Liver (tissue), 3 donors: ENCODE results near the gene AGO1.

Experiments used
- RAD21 ChIP-seq, 2 donors: IDR thresholded peaks; 2 replicates each; pipeline ENCODE4 v1.6.1; 2016; ENCODE audit warnings: antibody characterized with exemption in 2 of 2, mild to moderate bottlenecking in 2 of 2
- TAF1 ChIP-seq: conservative IDR thresholded peaks from 2 replicates; pipeline ENCODE4 v1.6.1; 2016; ENCODE audit warnings: antibody characterized with exemption, mild to moderate bottlenecking
- TF ChIP-seq, protein P1 (sequence below): fragments of 150-350 bp; IDR thresholded peaks from 2 replicates; pipeline ENCODE4 v1.5.1; 2017; ENCODE audit warnings: improper control_type of control experiment, low read depth, low read length; ENCODE audit not compliant: missing input control
- TF ChIP-seq, protein P2 (sequence below): IDR thresholded peaks from 2 replicates; pipeline ENCODE4 v1.6.1; 2016; ENCODE audit warnings: antibody characterized with exemption
- TF ChIP-seq, protein P3 (sequence below): IDR thresholded peaks from 2 replicates; pipeline ENCODE4 v1.6.1; 2016; ENCODE audit warnings: antibody characterized with exemption
- TF ChIP-seq, protein P4 (sequence below): IDR thresholded peaks from 2 replicates; pipeline ENCODE4 v1.6.1; 2016; ENCODE audit warnings: antibody characterized with exemption, mild to moderate bottlenecking
- TF ChIP-seq, protein P5 (sequence below): IDR thresholded peaks from 2 replicates; pipeline ENCODE4 v1.6.1; 2016; ENCODE audit warnings: antibody characterized with exemption
- donor health status: healthy.
- donor health status: healthy.

DNA sequence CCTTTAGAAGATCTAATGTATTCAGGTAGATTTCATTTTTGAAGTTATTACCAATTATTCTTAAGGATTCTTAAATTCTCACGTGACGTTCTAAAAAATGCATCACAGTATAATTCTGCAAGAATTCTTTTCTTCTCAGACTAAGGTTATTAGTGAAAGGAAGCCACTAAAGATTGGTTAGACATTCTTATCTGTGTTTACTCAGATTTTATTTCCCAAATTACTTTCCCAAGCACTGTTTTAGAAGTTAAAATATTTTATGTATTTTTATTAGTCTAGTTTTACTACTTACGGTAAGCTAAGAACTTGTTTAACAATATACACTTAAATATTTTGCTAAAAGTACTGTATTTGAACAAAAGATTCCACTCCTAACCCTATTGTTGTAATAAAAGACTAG lies 76.3 kb downstream of the AGO1 start:
- TF ChIP-seq, protein P1, sequence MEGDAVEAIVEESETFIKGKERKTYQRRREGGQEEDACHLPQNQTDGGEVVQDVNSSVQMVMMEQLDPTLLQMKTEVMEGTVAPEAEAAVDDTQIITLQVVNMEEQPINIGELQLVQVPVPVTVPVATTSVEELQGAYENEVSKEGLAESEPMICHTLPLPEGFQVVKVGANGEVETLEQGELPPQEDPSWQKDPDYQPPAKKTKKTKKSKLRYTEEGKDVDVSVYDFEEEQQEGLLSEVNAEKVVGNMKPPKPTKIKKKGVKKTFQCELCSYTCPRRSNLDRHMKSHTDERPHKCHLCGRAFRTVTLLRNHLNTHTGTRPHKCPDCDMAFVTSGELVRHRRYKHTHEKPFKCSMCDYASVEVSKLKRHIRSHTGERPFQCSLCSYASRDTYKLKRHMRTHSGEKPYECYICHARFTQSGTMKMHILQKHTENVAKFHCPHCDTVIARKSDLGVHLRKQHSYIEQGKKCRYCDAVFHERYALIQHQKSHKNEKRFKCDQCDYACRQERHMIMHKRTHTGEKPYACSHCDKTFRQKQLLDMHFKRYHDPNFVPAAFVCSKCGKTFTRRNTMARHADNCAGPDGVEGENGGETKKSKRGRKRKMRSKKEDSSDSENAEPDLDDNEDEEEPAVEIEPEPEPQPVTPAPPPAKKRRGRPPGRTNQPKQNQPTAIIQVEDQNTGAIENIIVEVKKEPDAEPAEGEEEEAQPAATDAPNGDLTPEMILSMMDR, result no peak
- TF ChIP-seq, protein P2, sequence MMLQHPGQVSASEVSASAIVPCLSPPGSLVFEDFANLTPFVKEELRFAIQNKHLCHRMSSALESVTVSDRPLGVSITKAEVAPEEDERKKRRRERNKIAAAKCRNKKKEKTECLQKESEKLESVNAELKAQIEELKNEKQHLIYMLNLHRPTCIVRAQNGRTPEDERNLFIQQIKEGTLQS, result no peak
- TF ChIP-seq RAD21 (IDR thresholded peaks at IDR 0.05) (no peak), TAF1 (no peak)
- TF ChIP-seq, protein P3, sequence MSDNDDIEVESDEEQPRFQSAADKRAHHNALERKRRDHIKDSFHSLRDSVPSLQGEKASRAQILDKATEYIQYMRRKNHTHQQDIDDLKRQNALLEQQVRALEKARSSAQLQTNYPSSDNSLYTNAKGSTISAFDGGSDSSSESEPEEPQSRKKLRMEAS, result no peak
- TF ChIP-seq, protein P4, sequence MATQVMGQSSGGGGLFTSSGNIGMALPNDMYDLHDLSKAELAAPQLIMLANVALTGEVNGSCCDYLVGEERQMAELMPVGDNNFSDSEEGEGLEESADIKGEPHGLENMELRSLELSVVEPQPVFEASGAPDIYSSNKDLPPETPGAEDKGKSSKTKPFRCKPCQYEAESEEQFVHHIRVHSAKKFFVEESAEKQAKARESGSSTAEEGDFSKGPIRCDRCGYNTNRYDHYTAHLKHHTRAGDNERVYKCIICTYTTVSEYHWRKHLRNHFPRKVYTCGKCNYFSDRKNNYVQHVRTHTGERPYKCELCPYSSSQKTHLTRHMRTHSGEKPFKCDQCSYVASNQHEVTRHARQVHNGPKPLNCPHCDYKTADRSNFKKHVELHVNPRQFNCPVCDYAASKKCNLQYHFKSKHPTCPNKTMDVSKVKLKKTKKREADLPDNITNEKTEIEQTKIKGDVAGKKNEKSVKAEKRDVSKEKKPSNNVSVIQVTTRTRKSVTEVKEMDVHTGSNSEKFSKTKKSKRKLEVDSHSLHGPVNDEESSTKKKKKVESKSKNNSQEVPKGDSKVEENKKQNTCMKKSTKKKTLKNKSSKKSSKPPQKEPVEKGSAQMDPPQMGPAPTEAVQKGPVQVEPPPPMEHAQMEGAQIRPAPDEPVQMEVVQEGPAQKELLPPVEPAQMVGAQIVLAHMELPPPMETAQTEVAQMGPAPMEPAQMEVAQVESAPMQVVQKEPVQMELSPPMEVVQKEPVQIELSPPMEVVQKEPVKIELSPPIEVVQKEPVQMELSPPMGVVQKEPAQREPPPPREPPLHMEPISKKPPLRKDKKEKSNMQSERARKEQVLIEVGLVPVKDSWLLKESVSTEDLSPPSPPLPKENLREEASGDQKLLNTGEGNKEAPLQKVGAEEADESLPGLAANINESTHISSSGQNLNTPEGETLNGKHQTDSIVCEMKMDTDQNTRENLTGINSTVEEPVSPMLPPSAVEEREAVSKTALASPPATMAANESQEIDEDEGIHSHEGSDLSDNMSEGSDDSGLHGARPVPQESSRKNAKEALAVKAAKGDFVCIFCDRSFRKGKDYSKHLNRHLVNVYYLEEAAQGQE, result no peak
- TF ChIP-seq, protein P5, sequence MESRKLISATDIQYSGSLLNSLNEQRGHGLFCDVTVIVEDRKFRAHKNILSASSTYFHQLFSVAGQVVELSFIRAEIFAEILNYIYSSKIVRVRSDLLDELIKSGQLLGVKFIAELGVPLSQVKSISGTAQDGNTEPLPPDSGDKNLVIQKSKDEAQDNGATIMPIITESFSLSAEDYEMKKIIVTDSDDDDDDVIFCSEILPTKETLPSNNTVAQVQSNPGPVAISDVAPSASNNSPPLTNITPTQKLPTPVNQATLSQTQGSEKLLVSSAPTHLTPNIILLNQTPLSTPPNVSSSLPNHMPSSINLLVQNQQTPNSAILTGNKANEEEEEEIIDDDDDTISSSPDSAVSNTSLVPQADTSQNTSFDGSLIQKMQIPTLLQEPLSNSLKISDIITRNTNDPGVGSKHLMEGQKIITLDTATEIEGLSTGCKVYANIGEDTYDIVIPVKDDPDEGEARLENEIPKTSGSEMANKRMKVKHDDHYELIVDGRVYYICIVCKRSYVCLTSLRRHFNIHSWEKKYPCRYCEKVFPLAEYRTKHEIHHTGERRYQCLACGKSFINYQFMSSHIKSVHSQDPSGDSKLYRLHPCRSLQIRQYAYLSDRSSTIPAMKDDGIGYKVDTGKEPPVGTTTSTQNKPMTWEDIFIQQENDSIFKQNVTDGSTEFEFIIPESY, result no peak
